HG03196 (cell line): Measurements from ENCODE around the gene PEX14.

ENCODE experiments used
- ATAC-seq: cut with Tn5 transposase; IDR thresholded peaks from one replicate; pipeline ENCODE4 v1.9.1; 2021; ENCODE audit not compliant: unreplicated experiment

The PEX14 gene

DNA sequence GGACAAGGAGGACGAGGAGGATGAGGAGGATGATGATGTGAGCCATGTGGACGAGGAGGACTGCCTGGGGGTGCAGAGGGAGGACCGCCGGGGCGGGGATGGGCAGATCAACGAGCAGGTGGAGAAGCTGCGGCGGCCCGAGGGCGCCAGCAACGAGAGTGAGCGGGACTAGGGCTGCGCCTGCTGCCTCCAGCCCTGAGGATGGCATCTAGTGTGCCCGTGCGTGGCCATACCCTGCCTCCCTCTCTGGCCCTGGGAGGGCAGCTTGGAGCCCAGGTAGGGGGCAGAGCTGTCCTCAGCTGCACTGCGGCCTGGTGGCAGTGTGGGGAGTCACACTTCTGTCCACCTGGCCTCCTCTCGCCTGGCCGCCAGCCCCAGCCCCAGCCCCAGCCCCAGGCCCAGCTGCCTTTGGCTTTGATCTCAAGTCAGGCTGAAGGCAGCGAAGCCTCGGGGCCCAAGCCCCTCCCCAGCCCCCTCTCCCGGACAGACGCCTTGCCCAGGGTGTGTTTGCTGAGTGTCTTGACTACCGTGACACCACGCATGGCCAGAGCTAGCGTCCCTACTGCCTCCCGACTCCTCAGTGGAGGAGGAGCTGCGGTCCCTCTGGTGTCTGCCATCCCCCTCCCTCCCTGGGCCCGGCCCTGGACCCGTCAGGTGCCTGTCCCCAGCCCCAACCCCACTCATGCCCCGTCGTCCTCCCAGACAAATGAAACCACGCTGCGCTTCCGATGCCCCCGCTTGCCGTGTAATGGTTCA, 155.2 kb downstream of the PEX14 start:
- no peak for ATAC-seq

GRCh38 chr1:10630661-10631120, 155.9 kb downstream of the PEX14 start:
- ATAC-seq = no peak

DNA sequence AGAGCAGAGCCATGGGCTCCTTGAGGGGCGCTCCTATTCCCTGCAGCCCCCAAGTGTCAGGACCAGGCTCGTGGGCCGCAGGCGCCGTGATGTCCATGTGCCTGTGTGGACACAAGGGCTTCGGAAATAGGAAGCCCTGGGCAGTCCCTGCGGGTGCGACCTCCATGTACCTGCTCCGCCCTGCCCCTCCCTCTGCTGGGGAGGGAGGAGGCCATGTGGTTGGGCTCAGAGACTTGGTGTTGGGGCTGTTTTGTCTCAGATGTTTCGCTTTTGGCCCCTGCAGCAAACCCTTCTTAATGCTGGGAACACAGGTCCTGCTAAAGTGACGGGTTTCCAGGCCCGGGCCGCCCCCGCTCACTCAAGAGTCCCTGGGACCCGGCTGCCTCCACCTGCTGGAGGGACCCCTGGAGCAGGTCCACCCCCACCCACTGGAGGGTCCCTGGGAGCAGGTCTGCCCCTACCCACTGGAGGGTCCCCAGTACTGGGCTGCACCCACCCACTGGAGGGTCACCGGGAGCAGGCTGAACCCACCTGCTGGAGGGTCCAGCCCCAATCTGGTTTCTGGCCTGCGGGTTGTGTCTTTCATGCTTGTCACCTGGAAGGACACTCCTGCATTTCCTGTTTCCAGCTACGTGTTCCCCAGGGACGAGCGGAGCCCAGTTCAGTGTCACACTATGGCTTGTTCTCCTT, 156.5 kb downstream of the PEX14 start:
- no peak for ATAC-seq

DNA sequence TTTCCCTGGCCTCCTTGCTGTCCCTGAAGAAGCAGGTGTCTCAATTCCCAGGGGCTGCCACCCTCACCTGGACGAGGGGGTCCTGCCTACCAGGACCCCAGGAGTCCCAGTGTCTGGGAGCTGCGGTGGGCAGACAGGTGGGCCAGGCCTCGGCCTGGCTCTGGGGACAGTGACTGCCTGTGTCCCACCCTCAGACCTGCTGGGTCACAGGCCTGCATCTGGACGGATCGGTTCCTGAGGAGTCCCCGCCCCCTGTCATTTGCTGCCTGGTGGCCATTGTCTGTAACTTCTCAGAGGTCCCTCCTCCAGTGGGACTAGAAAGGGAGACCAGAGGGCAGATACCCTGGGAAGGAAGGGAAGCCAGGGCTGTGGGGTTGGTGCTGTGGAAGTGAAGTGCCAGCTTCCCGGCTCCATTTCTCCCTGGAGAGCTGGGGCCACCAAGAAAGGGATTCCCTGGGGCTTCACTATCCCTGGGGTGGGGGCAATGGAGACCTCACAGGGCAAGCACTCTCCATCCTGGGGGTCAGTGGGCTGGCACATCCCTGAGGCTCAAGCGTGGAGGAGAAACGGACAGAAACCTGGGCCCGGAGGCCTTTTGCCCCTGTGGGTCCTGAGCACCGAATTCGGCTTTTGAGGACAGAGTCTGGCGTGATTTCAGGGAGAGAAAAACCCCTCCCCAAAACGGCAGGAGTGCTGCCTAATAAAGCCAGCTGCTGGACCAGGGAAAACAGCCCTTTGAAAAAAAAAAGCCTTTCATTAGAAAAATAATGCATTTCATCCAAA, 157.3 kb downstream of the PEX14 start:
- ATAC-seq = no peak

DNA sequence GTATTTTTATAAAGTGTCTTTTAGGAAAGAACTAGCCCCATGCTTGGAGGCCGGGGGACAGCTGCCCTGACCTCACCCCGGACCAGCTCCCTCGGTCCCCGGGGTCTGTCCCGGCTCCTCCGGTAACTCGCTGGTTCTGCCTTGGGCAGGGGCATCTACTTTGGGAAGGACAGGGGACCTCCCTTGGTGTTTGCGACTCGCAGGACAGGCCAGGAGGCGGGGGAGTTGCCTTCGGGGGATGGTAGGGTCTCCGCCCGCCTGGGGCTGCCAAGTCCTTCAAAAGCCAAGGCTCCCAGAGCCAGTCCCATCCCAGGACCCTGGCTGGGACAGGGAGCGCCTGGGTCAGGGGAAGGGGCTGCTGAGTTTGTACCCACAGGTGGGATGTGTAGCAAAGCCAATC, 157.9 kb downstream of the PEX14 start:
- no peak for ATAC-seq

DNA sequence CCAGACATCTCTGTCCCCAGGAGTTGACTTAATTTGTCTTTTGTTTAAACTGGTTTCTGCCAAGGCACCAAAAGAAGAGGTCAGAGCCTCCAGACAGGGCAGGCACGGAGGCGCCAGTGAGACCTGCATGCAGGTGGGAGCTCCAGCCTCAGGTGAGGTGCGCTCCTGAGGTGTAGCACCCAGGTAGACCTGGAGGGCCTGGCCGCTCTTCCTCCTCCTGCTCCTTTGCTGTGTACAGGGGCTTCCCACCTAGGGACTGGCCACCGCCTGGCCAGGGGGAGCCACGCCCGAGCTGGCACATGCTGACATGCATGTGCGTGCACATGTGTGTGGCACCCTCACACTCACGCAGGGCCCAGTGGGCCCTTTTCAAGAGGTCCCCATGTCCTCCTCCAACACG, 158.7 kb downstream of the PEX14 start:
- ATAC-seq = no peak

DNA sequence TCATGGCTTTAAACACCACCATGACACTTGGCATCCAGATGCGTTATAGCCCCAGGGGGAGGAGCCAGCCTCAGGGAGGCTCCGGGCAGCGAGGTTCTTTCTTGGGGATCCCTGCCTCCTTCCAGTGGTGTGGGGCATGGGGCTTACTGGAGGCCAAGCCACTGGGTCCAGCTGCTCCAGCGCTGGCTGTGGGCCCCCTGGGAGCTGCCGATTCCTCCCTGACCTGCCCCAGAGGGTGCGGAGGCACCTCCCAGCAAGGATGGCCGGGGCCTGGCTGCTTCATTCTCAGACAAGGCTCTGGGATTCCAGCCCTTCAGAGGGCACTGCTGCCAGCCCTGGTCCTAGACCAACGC, 159.3 kb downstream of the PEX14 start:
- no peak for ATAC-seq

DNA sequence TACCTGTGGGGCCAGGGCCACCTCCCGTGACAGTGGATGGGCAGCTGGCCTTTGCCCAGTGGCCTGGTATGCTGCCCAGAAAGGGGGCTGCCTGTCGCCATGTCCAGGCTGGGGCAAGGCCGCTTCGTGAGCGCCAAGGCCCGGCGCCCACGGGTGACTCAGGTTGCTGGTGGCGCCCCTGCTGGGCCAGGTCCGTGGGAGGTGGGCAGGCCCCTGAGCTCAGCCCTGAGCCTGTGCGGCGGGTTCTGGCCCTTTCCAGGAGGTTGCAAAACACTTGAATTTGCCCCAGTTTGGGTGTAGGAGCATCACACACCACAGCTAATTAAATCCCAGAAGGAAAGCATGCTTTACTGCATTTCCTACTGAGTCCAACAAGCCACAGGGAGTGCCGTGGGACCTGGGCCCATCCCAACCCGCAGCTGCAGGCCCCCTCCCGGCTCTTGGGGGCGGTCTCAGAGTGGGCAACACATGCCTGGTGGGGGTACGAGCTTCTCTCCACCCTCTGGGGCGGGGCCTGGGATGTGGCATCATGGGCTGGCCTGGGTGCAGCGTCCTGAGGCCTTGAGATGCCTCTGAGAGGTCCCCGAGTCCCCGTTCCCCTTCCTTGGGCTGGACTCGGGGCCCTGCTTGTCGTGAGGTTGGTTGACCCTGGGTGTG, 159.8 kb downstream of the PEX14 start:
- ATAC-seq = no peak

- no peak for ATAC-seq
These were observed 160.5 kb downstream of the PEX14 start for GRCh38 chr1:10635085-10635896.

DNA sequence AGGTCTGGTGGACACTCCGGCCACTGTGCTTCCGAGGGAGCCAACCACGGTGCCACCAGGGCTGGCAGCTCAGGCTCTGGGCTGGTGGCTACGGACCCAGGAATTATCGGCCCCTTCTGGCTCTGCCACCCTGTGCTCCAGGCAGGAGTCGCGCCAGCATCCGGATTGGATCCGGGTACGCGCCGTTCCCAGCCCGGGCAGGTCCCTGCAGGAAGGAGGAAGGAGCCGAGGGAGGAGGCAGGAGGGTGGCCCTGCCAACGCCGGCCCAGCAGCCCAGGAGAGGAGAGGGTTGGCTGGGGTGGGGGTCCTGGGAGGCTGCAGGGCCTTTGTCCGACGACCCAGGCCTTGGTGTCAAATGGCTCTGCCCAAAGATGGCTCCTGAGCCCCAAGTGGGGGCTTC, 161.2 kb downstream of the PEX14 start:
- ATAC-seq = no peak

- ATAC-seq = no peak
These were observed 162.7 kb downstream of the PEX14 start for GRCh38 chr1:10637400-10637799.

- no peak for ATAC-seq
These were observed 163.2 kb downstream of the PEX14 start for GRCh38 chr1:10637834-10638558.

- no peak for ATAC-seq
These were observed 163.8 kb downstream of the PEX14 start for GRCh38 chr1:10638559-10639005.

DNA sequence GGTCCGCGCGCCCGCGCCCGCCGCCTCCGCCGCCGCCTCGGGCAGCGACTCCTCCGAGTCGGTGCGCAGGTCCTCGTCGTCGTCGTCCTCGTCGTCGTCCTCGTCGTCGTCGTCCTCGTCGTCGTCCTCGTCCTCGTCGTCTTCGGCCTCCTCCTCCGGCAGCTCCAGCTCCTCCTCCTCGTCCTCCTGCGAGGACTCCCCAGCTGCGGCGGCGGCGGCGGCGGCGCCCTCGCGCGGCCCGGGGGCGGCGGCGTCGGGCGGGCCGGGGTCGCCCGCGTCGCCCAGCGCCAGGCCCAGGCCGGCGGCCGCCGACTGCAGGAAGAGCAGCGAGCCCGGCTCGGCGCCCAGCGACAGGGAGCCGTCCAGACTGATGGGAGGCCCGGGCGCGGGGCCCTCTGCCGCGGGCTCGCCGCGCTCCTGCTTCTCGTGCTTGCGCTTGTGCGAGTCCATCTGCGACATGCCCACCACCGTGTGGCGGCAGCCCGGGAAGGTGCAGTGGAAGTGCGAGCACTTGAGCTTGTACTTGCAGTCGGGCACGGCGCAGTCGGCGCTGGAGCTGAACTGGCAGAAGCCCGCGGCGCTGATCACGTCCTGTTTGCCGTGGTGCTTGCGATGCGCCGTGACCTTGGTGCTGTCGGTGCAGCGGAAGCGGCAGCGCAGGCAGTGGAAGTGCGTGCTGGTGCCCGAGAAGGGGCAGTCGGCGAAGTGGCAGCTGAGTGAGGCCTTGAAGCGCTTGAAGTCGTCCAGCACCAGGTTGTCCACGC, 164.4 kb downstream of the PEX14 start:
- no peak for ATAC-seq

DNA sequence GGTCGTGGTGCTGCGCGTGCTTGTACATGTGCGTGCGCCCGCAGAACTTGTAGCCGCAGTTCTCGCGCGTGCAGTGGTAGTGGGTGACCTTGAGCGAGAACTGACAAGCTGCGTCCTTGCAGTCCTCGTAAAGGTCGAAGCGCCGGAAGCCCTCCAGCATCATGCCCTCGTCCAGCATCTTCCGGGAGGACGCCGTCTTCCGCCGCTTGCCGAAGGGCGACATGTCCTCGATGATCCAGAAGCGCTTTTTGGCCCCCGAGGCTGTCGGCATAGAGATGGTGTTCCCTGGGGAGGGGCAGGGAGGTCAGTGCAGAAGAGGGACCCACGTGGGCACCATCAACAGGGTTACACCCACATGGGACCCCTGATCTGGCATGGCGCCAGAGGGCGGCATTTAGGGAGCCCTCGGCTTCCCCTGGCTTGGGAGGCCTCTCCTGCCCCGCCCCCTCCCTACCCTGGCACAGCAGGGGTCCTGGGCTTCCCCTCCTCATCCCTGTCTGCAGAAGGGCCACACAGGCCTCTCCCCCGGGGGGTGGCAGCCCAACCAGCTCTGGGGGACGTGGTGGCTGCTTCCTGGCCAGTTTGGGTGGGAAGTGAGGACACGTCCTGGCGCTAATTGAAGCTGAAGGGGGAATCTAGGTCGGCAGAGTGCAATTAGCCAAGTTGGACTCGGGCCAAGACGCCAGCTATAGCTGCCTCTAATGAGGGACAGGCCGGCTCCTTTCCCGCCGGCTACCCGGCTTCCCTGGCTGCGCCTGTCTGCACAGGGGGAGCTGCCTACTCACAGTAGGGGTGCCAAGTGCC, 165.2 kb downstream of the PEX14 start:
- ATAC-seq = no peak

DNA sequence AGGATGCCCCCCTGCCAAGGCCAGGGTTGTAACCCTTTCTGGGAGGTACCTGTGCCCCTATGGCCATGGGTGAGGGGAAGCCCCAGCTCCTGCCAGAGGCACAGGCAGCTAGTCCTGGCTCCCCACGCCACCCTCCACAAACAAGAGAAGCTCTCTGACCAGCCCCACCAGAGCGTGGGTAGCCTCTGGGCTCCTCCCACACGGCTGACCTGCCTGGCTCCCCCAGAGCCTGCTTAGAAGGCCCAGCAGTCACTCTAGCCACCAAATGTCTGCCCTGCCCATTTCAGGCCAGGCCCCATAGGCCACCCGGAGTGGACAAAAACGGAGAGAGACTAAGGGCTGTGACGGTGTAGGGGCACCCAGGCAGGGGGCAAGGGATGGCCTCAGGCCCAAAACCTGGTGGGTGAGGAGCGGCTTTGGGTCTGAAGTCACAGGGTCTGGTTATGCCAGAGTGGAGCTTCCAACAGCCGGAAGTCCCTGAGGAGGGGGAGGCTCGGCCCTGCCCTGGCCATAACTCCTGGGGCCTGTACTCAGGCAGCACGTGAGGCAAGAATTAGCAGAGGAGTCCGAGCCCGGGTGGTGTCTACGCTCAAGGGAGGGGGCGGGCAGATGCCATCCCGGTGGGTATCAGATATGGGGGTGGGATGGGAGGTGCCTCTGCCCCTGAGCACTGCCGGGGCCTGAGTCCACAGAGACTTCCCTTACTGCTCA, 166.2 kb downstream of the PEX14 start:
- ATAC-seq = no peak

GRCh38 chr1:10641976-10642375, 167.2 kb downstream of the PEX14 start:
- ATAC-seq = no peak
